Astrocyte (in vitro differentiated cells and primary cell): ENCODE measurements around the gene MBP.

Experiments used
- EZH2 ChIP-seq: IDR thresholded peaks from 2 replicates; pipeline ENCODE4 v1.6.1; 2012; ENCODE audit warnings: mild to moderate bottlenecking, low read length, inconsistent platforms; ENCODE audit not compliant: insufficient read depth
- TF ChIP-seq, protein P1 (sequence below): IDR thresholded peaks from 2 replicates; pipeline ENCODE4 v1.5.1; 2011; ENCODE audit warnings: low read depth, mild to moderate bottlenecking, inconsistent platforms, low read length, moderate library complexity; ENCODE audit not compliant: insufficient read depth

DNA sequence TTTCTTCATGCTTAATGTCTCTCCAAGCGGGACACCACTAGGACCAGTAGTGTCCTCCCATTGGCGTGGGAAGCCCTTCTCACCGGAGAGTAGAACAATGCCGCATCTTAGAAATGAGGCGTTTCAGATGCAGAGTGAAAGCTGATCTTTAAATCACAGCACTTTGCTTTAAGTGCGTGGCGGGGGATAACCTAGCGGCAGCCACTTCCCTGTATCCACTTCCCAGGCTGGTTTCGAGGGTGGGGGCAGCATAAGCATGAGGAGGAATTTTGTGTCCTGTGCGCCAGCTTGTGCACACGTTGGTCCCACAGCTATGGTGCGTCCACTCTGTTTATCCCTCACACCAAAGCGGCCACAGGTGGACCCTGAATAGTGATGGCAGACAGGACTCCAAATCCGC lies 63.1 kb downstream of the MBP start:
- TF ChIP-seq, protein P1, sequence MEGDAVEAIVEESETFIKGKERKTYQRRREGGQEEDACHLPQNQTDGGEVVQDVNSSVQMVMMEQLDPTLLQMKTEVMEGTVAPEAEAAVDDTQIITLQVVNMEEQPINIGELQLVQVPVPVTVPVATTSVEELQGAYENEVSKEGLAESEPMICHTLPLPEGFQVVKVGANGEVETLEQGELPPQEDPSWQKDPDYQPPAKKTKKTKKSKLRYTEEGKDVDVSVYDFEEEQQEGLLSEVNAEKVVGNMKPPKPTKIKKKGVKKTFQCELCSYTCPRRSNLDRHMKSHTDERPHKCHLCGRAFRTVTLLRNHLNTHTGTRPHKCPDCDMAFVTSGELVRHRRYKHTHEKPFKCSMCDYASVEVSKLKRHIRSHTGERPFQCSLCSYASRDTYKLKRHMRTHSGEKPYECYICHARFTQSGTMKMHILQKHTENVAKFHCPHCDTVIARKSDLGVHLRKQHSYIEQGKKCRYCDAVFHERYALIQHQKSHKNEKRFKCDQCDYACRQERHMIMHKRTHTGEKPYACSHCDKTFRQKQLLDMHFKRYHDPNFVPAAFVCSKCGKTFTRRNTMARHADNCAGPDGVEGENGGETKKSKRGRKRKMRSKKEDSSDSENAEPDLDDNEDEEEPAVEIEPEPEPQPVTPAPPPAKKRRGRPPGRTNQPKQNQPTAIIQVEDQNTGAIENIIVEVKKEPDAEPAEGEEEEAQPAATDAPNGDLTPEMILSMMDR, result no peak
- TF ChIP-seq EZH2, result no peak
